ENCODE measurements around the gene DSCAML1. TPM values are rescaled to one million over a fixed set of nuclear protein-coding genes. Genes with fewer than 3 reads are reported as not detected.

Gene DSCAML1
- total RNA-seq, 1 experiment from 2014 or later, result not detected

DNA sequence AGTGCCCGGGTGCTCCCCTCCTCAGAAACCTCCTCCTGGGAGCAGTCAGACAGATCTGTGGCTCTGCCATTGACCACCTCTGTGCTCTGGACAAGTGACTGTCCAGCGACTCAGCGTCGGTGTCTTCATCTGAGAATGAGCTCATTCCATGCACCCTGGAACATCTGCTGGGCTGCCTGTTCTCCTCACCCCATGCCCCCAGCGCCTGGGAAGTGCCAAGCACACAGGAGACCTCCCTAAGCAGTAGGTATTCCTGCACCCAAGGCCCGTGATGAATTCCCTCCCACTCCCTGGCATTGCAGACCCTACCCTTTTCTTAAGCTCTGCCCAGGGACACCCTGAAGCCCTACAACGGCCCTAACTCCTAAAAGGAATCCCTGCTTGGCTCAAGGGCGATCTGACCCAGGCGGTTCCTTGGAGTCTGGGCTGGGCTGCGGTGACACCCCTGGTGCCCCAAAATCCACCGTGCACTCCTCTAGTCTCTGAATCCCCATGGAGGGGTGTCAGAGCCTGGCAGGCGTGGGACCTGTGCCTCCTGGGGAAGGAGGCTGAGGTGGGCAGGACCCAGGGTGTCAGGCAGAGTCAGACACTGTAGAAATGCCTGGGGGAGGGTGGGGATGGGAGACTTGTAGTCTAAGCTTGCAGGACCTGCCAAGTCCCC, 377.4 kb downstream of the DSCAML1 start:
- intact Hi-C loops (cut with micrococcal nuclease), result no loop called here
- ChIA-PET POLR2A (ENCODE audit: unreplicated experiment) (interaction anchor here (0.6 kb wide), 1 partner anchor 311 kb away, joined by 4 read pairs; no protein-coding TSS in a partner anchor), CTCF (no interaction called here)
- Histone ChIP-seq H3K4me2 (ENCODE audit: low read length) (no peak overlapping the region), H2AFZ (ENCODE audit: low read length) (no peak overlapping the region), H3K9me3 (ENCODE audit: low read length) (no peaks in the 10 kb centered on the region), H3K4me3 (ENCODE audit: low read length) (no peak overlapping the region), H3K27ac (ENCODE audit: low read length) (no peak overlapping the region), H3K9me2 (replicated peaks; ENCODE audit: low read length) (no peaks in the 10 kb centered on the region), H3K36me3 (ENCODE audit: low read depth, low read length) (no peaks in the 10 kb centered on the region), H3F3A (ENCODE audit: low read length, unreplicated experiment) (no peaks in the 10 kb centered on the region), H4K20me1 (ENCODE audit: low read length) (no peaks in the 10 kb centered on the region), H3K9ac (ENCODE audit: low read length) (no peak overlapping the region), H3K27me3 (ENCODE audit: low read length) (peaks cover 17% of the 10 kb centered on the region), H3K4me1 (ENCODE audit: insufficient read depth, low read length) (no peaks in the 10 kb centered on the region), H3K79me2 (ENCODE audit: low read length) (no peaks in the 10 kb centered on the region)
- DNase-seq, result no peak
- TF ChIP-seq, protein P1, sequence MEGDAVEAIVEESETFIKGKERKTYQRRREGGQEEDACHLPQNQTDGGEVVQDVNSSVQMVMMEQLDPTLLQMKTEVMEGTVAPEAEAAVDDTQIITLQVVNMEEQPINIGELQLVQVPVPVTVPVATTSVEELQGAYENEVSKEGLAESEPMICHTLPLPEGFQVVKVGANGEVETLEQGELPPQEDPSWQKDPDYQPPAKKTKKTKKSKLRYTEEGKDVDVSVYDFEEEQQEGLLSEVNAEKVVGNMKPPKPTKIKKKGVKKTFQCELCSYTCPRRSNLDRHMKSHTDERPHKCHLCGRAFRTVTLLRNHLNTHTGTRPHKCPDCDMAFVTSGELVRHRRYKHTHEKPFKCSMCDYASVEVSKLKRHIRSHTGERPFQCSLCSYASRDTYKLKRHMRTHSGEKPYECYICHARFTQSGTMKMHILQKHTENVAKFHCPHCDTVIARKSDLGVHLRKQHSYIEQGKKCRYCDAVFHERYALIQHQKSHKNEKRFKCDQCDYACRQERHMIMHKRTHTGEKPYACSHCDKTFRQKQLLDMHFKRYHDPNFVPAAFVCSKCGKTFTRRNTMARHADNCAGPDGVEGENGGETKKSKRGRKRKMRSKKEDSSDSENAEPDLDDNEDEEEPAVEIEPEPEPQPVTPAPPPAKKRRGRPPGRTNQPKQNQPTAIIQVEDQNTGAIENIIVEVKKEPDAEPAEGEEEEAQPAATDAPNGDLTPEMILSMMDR (conservative IDR thresholded peaks at IDR 0.05; ENCODE audit: low read depth, low read length), result no peak
- TF ChIP-seq EZH2 (IDR thresholded peaks at IDR 0.05; ENCODE audit: low read length, unreplicated experiment), result no peak
- no peak for TF ChIP-seq EZH2phosphoT487 (IDR thresholded peaks at IDR 0.05; ENCODE audit: borderline replicate concordance, low read length)
- no TSS peak for BruUV-seq (replicated peaks)
- ATAC-seq, result no peak

DNA sequence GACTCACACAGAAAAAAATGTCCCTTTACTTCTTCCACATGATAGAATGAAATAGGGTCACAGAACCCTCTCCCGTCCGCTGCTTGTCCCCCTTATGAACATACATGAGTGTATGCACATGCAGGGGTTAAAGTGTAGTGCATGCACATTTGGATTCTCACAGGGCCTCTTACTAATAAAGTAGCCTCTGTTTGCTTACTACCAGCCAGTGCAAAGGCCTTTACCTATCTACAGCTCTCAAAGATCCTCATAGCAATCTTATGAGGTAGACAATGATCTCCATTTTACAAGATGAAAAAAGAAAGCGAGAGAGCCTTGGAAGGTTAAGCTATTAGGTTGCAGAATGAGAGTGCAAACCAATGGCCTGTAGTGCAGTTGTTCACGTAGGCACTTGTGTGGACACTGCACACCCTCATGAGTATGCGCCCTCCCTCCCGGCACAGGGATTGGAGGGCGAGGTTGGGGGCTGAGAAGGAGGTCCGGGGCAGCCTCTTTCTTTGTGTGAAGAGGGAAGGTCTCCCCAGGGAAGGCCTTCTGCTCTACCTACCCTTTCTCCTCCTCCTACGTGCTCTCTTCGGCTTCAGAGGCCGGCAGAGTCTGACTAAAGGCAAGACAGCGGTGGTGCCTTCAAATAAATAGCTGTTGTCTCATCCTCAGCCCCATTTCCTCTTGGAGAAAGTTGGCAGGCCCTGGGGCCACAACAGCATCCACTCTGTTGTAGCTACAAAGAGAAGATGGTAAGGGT, 378.1 kb downstream of the DSCAML1 start:
- no peaks in the 10 kb centered on the region for H3K9me2 ChIP-seq (replicated peaks; ENCODE audit: low read length)
- no peak overlapping the region for H3K9ac ChIP-seq (ENCODE audit: low read length)
- H3K4me1 ChIP-seq (ENCODE audit: insufficient read depth, low read length), result no peaks in the 10 kb centered on the region
- BruUV-seq (replicated peaks), result no TSS peak
- H3K4me3 ChIP-seq (ENCODE audit: low read length), result no peak overlapping the region
- H4K20me1 ChIP-seq (ENCODE audit: low read length), result no peaks in the 10 kb centered on the region
- H3K4me2 ChIP-seq (ENCODE audit: low read length), result no peak overlapping the region
- CTCF ChIA-PET, result no interaction called here
- no peak overlapping the region for H3K27ac ChIP-seq (ENCODE audit: low read length)
- H3K27me3 ChIP-seq (ENCODE audit: low read length), result peaks cover 17% of the 10 kb centered on the region
- H3F3A ChIP-seq (ENCODE audit: low read length, unreplicated experiment), result no peaks in the 10 kb centered on the region
- TF ChIP-seq EZH2phosphoT487 (IDR thresholded peaks at IDR 0.05; ENCODE audit: borderline replicate concordance, low read length), result no peak
- TF ChIP-seq, protein P1 (conservative IDR thresholded peaks at IDR 0.05; ENCODE audit: low read depth, low read length), result no peak
- no peak for TF ChIP-seq EZH2 (IDR thresholded peaks at IDR 0.05; ENCODE audit: low read length, unreplicated experiment)
- H3K9me3 ChIP-seq (ENCODE audit: low read length), result no peaks in the 10 kb centered on the region
- intact Hi-C loops (cut with micrococcal nuclease), result no loop called here
- no peak for ATAC-seq
- H3K36me3 ChIP-seq (ENCODE audit: low read depth, low read length), result no peaks in the 10 kb centered on the region
- DNase-seq, result no peak
- POLR2A ChIA-PET (ENCODE audit: unreplicated experiment), result no interaction called here
- H3K79me2 ChIP-seq (ENCODE audit: low read length), result no peaks in the 10 kb centered on the region
- no peak overlapping the region for H2AFZ ChIP-seq (ENCODE audit: low read length)

DNA sequence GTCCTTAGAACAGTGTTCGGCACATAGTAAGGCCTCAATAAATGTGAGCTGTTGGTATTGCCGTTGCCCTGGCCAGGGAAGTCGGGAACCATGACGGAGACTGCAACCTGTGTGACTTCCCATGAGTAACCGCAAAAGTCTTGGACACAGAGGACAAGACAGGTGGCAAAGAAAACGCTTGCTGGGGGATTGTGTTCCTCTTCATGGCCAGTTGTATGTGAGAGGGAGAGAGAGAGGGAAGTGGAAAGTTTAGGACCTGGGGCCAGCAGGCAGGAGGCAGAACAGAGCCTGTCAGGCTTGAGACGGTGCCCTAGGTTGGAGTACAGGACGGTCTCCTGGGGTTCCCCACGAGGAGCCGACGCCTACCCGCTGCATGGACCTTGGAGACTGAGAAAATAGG, 379.2 kb downstream of the DSCAML1 start:
- Histone ChIP-seq H2AFZ (ENCODE audit: low read length) (no peak overlapping the region), H3K4me2 (ENCODE audit: low read length) (no peak overlapping the region), H3K9me2 (replicated peaks; ENCODE audit: low read length) (no peaks in the 10 kb centered on the region), H3K9me3 (ENCODE audit: low read length) (no peaks in the 10 kb centered on the region), H3K36me3 (ENCODE audit: low read depth, low read length) (no peaks in the 10 kb centered on the region), H3K27me3 (ENCODE audit: low read length) (peaks cover 16% of the 10 kb centered on the region), H4K20me1 (ENCODE audit: low read length) (no peaks in the 10 kb centered on the region), H3F3A (ENCODE audit: low read length, unreplicated experiment) (no peaks in the 10 kb centered on the region), H3K4me3 (ENCODE audit: low read length) (no peak overlapping the region), H3K79me2 (ENCODE audit: low read length) (no peaks in the 10 kb centered on the region), H3K9ac (ENCODE audit: low read length) (no peak overlapping the region), H3K4me1 (ENCODE audit: insufficient read depth, low read length) (no peaks in the 10 kb centered on the region), H3K27ac (ENCODE audit: low read length) (no peak overlapping the region)
- BruUV-seq (replicated peaks), result no TSS peak
- ChIA-PET POLR2A (ENCODE audit: unreplicated experiment) (no interaction called here), CTCF (no interaction called here)
- DNase-seq (no peak), ATAC-seq (no peak)
- no peak for TF ChIP-seq EZH2 (IDR thresholded peaks at IDR 0.05; ENCODE audit: low read length, unreplicated experiment)
- no peak for TF ChIP-seq EZH2phosphoT487 (IDR thresholded peaks at IDR 0.05; ENCODE audit: borderline replicate concordance, low read length)
- TF ChIP-seq, protein P1 (conservative IDR thresholded peaks at IDR 0.05; ENCODE audit: low read depth, low read length), result no peak
- intact Hi-C loops (cut with micrococcal nuclease), result no loop called here
